ENCODE data around the gene GARRE1.
"Not testable (repeated sequence)": the region's sequence is repeated elsewhere in the genome, so short reads cannot be mapped to it uniquely, and the experiment has no call there.

The GARRE1 gene

DNA sequence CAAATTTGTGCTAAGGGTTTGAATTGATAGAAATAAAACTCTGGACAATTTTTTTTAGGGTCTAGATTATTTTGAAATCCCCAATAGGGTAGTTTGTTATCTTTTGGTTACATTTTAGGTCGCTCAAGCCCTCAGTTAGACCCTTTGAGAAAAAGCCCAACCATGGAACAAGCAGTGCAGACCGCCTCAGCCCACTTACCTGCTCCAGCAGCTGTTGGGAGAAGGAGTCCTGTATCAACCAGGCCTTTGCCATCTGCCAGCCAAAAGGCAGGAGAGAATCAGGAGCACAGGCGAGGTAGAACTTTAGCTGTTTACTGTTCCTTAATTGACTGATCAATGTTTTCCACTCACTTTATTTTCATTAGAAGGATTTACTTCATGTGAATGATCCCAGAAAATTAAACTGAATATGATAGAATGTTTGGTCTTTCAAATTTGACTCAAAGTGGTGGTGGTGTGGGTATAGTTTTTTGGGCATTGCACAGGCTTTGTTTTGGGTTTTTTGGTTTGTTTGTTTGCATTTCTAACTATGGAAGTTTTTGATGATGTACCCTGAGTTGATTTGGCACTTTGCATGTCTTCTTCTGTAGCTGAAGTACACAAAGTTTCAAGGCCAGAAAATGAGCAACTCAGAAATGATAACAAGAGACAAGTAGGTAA is 39.2 kb upstream of the GARRE1 start:
- no peak overlapping the region for H3K4me3 ChIP-seq (ENCODE audit: low read length)
- no peak for DNase-seq (ENCODE audit: low read depth)
- TF ChIP-seq, protein P1, sequence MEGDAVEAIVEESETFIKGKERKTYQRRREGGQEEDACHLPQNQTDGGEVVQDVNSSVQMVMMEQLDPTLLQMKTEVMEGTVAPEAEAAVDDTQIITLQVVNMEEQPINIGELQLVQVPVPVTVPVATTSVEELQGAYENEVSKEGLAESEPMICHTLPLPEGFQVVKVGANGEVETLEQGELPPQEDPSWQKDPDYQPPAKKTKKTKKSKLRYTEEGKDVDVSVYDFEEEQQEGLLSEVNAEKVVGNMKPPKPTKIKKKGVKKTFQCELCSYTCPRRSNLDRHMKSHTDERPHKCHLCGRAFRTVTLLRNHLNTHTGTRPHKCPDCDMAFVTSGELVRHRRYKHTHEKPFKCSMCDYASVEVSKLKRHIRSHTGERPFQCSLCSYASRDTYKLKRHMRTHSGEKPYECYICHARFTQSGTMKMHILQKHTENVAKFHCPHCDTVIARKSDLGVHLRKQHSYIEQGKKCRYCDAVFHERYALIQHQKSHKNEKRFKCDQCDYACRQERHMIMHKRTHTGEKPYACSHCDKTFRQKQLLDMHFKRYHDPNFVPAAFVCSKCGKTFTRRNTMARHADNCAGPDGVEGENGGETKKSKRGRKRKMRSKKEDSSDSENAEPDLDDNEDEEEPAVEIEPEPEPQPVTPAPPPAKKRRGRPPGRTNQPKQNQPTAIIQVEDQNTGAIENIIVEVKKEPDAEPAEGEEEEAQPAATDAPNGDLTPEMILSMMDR (conservative IDR thresholded peaks at IDR 0.05; ENCODE audit: low read depth, low read length) = no peak

DNA sequence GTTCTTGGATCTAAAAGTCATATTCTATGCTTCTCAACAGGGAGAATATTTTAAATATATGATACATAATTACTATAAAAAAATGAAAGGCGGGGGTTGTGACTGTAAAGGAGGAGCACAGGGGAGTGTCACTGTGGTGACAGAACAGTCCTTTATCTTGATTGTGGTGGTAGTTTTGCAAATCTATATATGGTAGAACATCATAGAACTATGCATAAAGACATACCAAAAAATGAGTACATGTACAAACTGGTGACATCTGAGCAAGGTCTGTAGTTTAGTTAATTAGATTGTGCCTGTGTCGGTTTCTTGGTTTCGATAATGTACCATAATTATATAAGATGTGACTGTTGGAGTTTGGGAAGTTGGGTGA is 38.7 kb upstream of the GARRE1 start:
- H3K4me3 ChIP-seq (ENCODE audit: low read length) = no peak overlapping the region
- TF ChIP-seq, protein P1 (conservative IDR thresholded peaks at IDR 0.05; ENCODE audit: low read depth, low read length) = no peak
- DNase-seq (ENCODE audit: low read depth) = no peak

DNA sequence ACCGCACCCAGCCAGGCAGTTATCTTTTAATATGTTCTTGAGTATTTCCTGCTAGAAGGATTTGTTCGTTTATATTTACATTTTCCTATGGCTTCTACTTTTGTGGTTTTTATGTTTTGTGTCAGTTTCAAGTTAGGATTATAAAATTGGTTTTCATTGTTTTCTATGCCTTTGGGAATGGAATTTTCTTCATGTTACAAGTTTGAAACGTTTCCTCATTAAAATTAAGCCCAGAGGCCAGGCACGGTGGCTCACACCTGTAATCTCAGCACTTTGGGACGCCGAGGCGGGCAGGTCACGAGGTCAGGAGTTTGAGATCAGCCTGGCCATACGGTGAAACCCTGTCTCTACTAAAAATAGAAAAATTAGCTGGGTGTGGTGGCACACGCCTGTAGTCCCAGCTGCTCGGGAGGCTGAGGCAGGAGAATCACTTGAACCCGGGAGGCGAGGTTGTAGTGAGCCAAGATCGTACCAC is 37.6 kb upstream of the GARRE1 start:
- not testable (repeated sequence) for H3K4me3 ChIP-seq (ENCODE audit: low read length); DNase-seq (ENCODE audit: low read depth)

DNA sequence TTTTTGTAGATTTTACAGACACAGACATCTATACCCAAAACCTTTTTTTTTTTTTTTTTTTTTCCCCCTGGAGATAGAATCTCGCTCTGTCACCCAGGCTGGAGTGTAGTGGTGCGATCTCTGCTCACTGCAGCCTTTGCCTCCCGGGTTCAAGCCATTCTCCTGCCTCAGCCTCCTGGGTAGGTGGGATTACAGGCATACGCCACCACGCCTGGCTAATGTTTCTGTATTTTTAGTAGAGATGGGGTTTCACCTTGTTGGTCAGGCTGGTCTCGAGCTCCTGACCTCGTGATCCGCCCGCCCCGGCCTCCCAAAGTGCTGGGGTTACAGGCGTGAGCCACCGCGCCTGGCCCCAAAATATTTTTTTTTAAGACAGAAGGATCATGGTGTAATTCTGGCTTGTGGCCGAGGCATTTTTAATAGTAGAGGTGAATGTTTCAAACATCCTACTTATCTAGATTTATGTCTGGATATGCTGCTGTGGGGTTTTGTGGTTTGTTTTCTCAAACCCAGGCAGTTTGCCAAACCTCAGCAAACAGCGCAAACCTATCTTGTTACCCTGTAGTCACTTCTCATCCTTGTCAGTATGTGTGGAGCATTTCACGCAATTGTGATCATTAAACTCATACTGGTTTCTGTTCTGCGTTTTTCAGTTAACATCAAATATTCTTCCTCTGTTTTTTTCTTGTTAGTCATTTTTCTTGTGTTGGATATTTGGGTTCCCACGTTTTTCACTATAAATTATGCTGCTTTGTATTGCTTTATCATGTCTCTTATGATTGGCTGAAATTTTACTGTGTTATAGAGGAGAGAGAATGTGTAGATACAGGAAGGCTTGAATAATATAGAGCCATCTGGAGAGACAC is 36.2 kb upstream of the GARRE1 start:
- peak; percentile 45 for DNase-seq (ENCODE audit: low read depth)
- TF ChIP-seq, protein P1 (conservative IDR thresholded peaks at IDR 0.05; ENCODE audit: low read depth, low read length) = no peak
- H3K4me3 ChIP-seq (ENCODE audit: low read length) = no peak overlapping the region

GRCh38 chr19:34218818-34219164 is 35.6 kb upstream of the GARRE1 start:
- no peak overlapping the region for H3K4me3 ChIP-seq (ENCODE audit: low read length)
- no peak for DNase-seq (ENCODE audit: low read depth)
- TF ChIP-seq, protein P1 (conservative IDR thresholded peaks at IDR 0.05; ENCODE audit: low read depth, low read length) = no peak

GRCh38 chr19:34220472-34221063 is 33.8 kb upstream of the GARRE1 start:
- DNase-seq (ENCODE audit: low read depth) = no peak
- TF ChIP-seq, protein P1 (conservative IDR thresholded peaks at IDR 0.05; ENCODE audit: low read depth, low read length) = peak; percentile 84

GRCh38 chr19:34222386-34222785 is 32.0 kb upstream of the GARRE1 start:
- H3K4me3 ChIP-seq (ENCODE audit: low read length) = no peak overlapping the region
- no peak for DNase-seq (ENCODE audit: low read depth)
- TF ChIP-seq, protein P1 (conservative IDR thresholded peaks at IDR 0.05; ENCODE audit: low read depth, low read length) = no peak

More at GRCh38 chr19:34220472-34221063, 33.8 kb upstream of the GARRE1 start:
- no peak overlapping the region for H3K4me3 ChIP-seq (ENCODE audit: low read length)
